ENCODE data around the gene FURIN.

DNA sequence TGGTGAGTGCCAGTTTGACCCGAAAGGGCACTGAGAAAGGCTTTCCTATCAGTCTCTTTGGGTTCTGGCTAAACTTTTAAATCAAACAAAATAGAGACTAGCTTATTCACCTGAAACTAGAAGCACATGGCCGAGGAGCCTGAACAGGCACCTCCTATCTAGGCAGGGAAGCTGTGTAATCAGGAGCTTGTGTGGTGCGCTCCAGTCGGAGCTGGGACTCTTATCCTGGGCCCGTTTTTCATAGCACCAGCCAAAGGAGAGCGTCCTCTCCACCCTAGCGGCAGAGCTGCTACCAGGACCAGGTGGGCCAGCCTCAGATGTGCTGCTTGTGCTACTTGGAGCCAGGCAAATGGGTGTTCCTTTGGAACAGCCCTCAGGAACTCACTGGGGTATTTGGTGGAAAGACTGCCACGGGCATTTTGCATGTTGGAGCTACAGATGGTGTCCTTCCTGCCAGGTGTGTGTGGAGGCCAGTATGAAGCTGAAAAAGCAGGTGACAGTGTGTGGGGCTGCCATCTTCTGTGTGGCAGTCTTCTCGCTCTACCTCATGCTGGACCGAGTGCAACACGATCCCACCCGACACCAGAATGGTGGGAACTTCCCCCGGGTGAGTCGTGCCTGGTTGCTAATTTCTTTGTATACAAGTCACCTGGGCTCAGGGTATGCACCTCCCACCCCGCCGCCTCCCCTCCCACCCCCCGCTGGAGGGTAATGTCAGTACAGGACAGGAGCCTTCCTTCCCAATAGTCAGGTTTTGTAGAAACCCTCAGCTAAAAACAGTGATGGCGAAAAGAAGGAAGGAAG, 35.5 kb downstream of the FURIN start:
- TF ChIP-seq, protein P1, sequence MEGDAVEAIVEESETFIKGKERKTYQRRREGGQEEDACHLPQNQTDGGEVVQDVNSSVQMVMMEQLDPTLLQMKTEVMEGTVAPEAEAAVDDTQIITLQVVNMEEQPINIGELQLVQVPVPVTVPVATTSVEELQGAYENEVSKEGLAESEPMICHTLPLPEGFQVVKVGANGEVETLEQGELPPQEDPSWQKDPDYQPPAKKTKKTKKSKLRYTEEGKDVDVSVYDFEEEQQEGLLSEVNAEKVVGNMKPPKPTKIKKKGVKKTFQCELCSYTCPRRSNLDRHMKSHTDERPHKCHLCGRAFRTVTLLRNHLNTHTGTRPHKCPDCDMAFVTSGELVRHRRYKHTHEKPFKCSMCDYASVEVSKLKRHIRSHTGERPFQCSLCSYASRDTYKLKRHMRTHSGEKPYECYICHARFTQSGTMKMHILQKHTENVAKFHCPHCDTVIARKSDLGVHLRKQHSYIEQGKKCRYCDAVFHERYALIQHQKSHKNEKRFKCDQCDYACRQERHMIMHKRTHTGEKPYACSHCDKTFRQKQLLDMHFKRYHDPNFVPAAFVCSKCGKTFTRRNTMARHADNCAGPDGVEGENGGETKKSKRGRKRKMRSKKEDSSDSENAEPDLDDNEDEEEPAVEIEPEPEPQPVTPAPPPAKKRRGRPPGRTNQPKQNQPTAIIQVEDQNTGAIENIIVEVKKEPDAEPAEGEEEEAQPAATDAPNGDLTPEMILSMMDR (IDR thresholded peaks at IDR 0.05): no peak
- no peak for TF ChIP-seq ZFX (IDR thresholded peaks at IDR 0.05; ENCODE audit: borderline replicate concordance)
